ENCODE results near the gene CAVIN3.

DNA sequence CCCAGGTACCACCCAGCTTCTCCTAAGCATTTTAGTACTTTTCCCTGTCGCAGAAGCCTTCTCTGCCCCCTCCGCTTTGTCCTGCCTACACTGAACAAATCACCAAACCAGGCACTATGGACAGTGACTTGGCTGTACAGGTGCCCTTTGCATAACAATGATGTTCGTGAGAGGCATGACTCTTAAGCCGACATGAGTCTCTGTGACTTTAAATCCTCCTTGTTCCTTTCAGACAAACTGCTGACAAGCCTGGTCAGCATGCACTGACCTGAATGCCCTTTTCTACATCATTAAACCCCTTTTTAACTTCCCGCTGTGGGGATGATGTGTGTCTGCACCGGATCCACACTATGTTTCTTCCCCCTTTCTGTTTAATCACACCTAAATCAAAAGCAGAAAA, 16.6 kb downstream of the CAVIN3 start:
- TF ChIP-seq GATA2 (IDR thresholded peaks at IDR 0.05; ENCODE audit: low read depth, low read length), result no peak
- TF ChIP-seq GATA3 (IDR thresholded peaks at IDR 0.05; ENCODE audit: low read depth, low read length), result no peak
